Measurements from ENCODE around the gene EFCAB6.

The EFCAB6 gene

GRCh38 chr22:43550672-43551071 lies 261.4 kb downstream of the EFCAB6 start:
- H3K4me2 ChIP-seq (ENCODE audit: insufficient read depth, low read length) = no peak overlapping the region
- H3K27me3 ChIP-seq (ENCODE audit: insufficient read depth, low read length, poor library complexity) = no peaks in the 10 kb centered on the region
- no peak for DNase-seq
- ATAC-seq (ENCODE audit: insufficient read depth, low read depth) = no peak
- H3K36me3 ChIP-seq (ENCODE audit: insufficient read depth, low read length) = no peaks in the 10 kb centered on the region
- H3K9ac ChIP-seq (ENCODE audit: low read depth, low read length) = no peak overlapping the region
- H2AFZ ChIP-seq (ENCODE audit: low read depth, low read length) = no peak overlapping the region
- no peak for TF ChIP-seq EZH2 (IDR thresholded peaks at IDR 0.05; ENCODE audit: borderline replicate concordance, low read depth, low read length, severe bottlenecking)
- TF ChIP-seq CTCF (IDR thresholded peaks at IDR 0.05; ENCODE audit: borderline replicate concordance, extremely low read depth, low read length, poor library complexity, severe bottlenecking) = no peak
- H3K79me2 ChIP-seq (ENCODE audit: insufficient read depth, low read length) = no peaks in the 10 kb centered on the region
- H4K20me1 ChIP-seq (ENCODE audit: insufficient read depth, low read length) = no peaks in the 10 kb centered on the region
- H3K4me3 ChIP-seq (ENCODE audit: low read depth in 1 of 2, low read length in 2 of 2) = no peak overlapping the region
- H3K27ac ChIP-seq (ENCODE audit: low read length) = no peak overlapping the region
- no peaks in the 10 kb centered on the region for H3K4me1 ChIP-seq (ENCODE audit: insufficient read depth, low read length)
- H3K9me3 ChIP-seq (ENCODE audit: insufficient read depth, low read length, severe bottlenecking) = no peaks in the 10 kb centered on the region

GRCh38 chr22:43550024-43550620 lies 262.0 kb downstream of the EFCAB6 start:
- no peak overlapping the region for H3K9ac ChIP-seq (ENCODE audit: low read depth, low read length)
- no peak overlapping the region for H3K4me2 ChIP-seq (ENCODE audit: insufficient read depth, low read length)
- no peaks in the 10 kb centered on the region for H3K36me3 ChIP-seq (ENCODE audit: insufficient read depth, low read length)
- no peaks in the 10 kb centered on the region for H4K20me1 ChIP-seq (ENCODE audit: insufficient read depth, low read length)
- no peak for ATAC-seq (ENCODE audit: insufficient read depth, low read depth)
- H3K27me3 ChIP-seq (ENCODE audit: insufficient read depth, low read length, poor library complexity) = no peaks in the 10 kb centered on the region
- DNase-seq = no peak
- no peak for TF ChIP-seq CTCF (IDR thresholded peaks at IDR 0.05; ENCODE audit: borderline replicate concordance, extremely low read depth, low read length, poor library complexity, severe bottlenecking)
- no peak overlapping the region for H2AFZ ChIP-seq (ENCODE audit: low read depth, low read length)
- no peak overlapping the region for H3K27ac ChIP-seq (ENCODE audit: low read length)
- H3K4me3 ChIP-seq (ENCODE audit: low read depth in 1 of 2, low read length in 2 of 2) = no peak overlapping the region
- H3K79me2 ChIP-seq (ENCODE audit: insufficient read depth, low read length) = no peaks in the 10 kb centered on the region
- H3K4me1 ChIP-seq (ENCODE audit: insufficient read depth, low read length) = no peaks in the 10 kb centered on the region
- H3K9me3 ChIP-seq (ENCODE audit: insufficient read depth, low read length, severe bottlenecking) = no peaks in the 10 kb centered on the region

- peaks cover 4% of the 10 kb centered on the region for H3K27me3 ChIP-seq (ENCODE audit: insufficient read depth, low read length, poor library complexity)
- H3K4me2 ChIP-seq (ENCODE audit: insufficient read depth, low read length) = no peak overlapping the region
- ATAC-seq (ENCODE audit: insufficient read depth, low read depth) = no peak
- H2AFZ ChIP-seq (ENCODE audit: low read depth, low read length) = no peak overlapping the region
- no peak overlapping the region for H3K27ac ChIP-seq (ENCODE audit: low read length)
- no peak for DNase-seq
- H3K4me1 ChIP-seq (ENCODE audit: insufficient read depth, low read length) = no peaks in the 10 kb centered on the region
- H3K79me2 ChIP-seq (ENCODE audit: insufficient read depth, low read length) = no peaks in the 10 kb centered on the region
- TF ChIP-seq CTCF (IDR thresholded peaks at IDR 0.05; ENCODE audit: borderline replicate concordance, extremely low read depth, low read length, poor library complexity, severe bottlenecking) (no peak), EZH2 (IDR thresholded peaks at IDR 0.05; ENCODE audit: borderline replicate concordance, low read depth, low read length, severe bottlenecking) (no peak)
- H3K4me3 ChIP-seq (ENCODE audit: low read depth in 1 of 2, low read length in 2 of 2) = no peak overlapping the region
- no peaks in the 10 kb centered on the region for H3K36me3 ChIP-seq (ENCODE audit: insufficient read depth, low read length)
- H3K9ac ChIP-seq (ENCODE audit: low read depth, low read length) = no peak overlapping the region
- no peaks in the 10 kb centered on the region for H3K9me3 ChIP-seq (ENCODE audit: insufficient read depth, low read length, severe bottlenecking)
- H4K20me1 ChIP-seq (ENCODE audit: insufficient read depth, low read length) = no peaks in the 10 kb centered on the region
Observed at GRCh38 chr22:43546186-43546585, 265.9 kb downstream of the EFCAB6 start.

GRCh38 chr22:43544289-43544673 lies 267.8 kb downstream of the EFCAB6 start:
- Histone ChIP-seq H3K79me2 (ENCODE audit: insufficient read depth, low read length) (no peaks in the 10 kb centered on the region), H3K27ac (ENCODE audit: low read length) (no peak overlapping the region), H3K27me3 (ENCODE audit: insufficient read depth, low read length, poor library complexity) (peaks cover 4% of the 10 kb centered on the region), H2AFZ (ENCODE audit: low read depth, low read length) (no peak overlapping the region), H3K36me3 (ENCODE audit: insufficient read depth, low read length) (no peaks in the 10 kb centered on the region), H3K4me3 (ENCODE audit: low read depth in 1 of 2, low read length in 2 of 2) (no peak overlapping the region), H3K9me3 (ENCODE audit: insufficient read depth, low read length, severe bottlenecking) (no peaks in the 10 kb centered on the region), H4K20me1 (ENCODE audit: insufficient read depth, low read length) (no peaks in the 10 kb centered on the region; the same call in 1 of the 2 replicates), H3K9ac (ENCODE audit: low read depth, low read length) (no peak overlapping the region), H3K4me1 (ENCODE audit: insufficient read depth, low read length) (no peaks in the 10 kb centered on the region), H3K4me2 (ENCODE audit: insufficient read depth, low read length) (no peak overlapping the region)
- ATAC-seq (ENCODE audit: insufficient read depth, low read depth) (no peak), DNase-seq (no peak)
- TF ChIP-seq EZH2 (IDR thresholded peaks at IDR 0.05; ENCODE audit: borderline replicate concordance, low read depth, low read length, severe bottlenecking) = no peak
- TF ChIP-seq CTCF (IDR thresholded peaks at IDR 0.05; ENCODE audit: borderline replicate concordance, extremely low read depth, low read length, poor library complexity, severe bottlenecking) = no peak
